HCT116 (cell line): ENCODE data around the gene PAK1.

ENCODE experiments used
- CBX3 ChIP-seq: IDR thresholded peaks from 2 replicates; pipeline ENCODE4 v1.6.1; 2012; ENCODE audit warnings: low read depth
- CTCF ChIP-seq, 3 experiments: fragments of 200-600 bp in 1 of 3; sonication (generic) in 1 of 3; IDR thresholded peaks in 2 of 3; conservative IDR thresholded peaks in 1 of 3; 2 replicates each; pipeline ENCODE4 v1.5.1; 2012 to 2017; ENCODE audit warnings: low read depth in 2 of 3, low read length in 2 of 3, antibody characterized with exemption in 1 of 3, borderline replicate concordance in 1 of 3, control low read depth in 1 of 3, mild to moderate bottlenecking in 1 of 3, mixed read lengths in 1 of 3, mixed run types in 1 of 3, moderate library complexity in 1 of 3; ENCODE audit not compliant: insufficient read depth in 1 of 3
- EZH2 ChIP-seq: fragments of 200-600 bp; sonication (generic); IDR thresholded peaks from 2 replicates; pipeline ENCODE4 v1.6.1; 2017; ENCODE audit warnings: antibody characterized with exemption, mixed run types
- EZH2phosphoT487 ChIP-seq: fragments of 200-600 bp; IDR thresholded peaks from 2 replicates; pipeline ENCODE4 v1.6.1; 2018; ENCODE audit warnings: antibody characterized with exemption, borderline replicate concordance
- POLR2A ChIP-seq: IDR thresholded peaks from 2 replicates; pipeline ENCODE4 v1.7.0; 2011; ENCODE audit warnings: borderline replicate concordance; ENCODE audit not compliant: insufficient read depth, insufficient read length; ENCODE audit errors: extremely low read depth
- POLR2AphosphoS5 ChIP-seq: IDR thresholded peaks from 2 replicates; pipeline ENCODE4 v1.6.1; 2011; ENCODE audit warnings: mild to moderate bottlenecking, low read depth, low read length, moderate library complexity
- REST ChIP-seq: IDR thresholded peaks from 2 replicates; pipeline ENCODE4 v1.6.1; 2012; ENCODE audit warnings: low read depth
- SP1 ChIP-seq: IDR thresholded peaks from 2 replicates; pipeline ENCODE4 v1.6.1; 2012; ENCODE audit warnings: low read depth
- SRF ChIP-seq: IDR thresholded peaks from 2 replicates; pipeline ENCODE4 v1.6.1; 2012; ENCODE audit warnings: low read depth
- YY1 ChIP-seq: IDR thresholded peaks from 2 replicates; pipeline ENCODE4 v1.6.1; 2011; ENCODE audit warnings: low read length, low read depth, moderate library complexity, mild to moderate bottlenecking; ENCODE audit not compliant: insufficient replicate concordance; ENCODE audit errors: extremely low read depth
- TF ChIP-seq, protein P1 (sequence below): IDR thresholded peaks from 2 replicates; pipeline ENCODE4 v1.6.1; 2012

- TF ChIP-seq REST (no peak), CTCF (IDR thresholded peaks at IDR 0.05 in 2 of 3, conservative IDR thresholded peaks at IDR 0.05 in 1 of 3; ENCODE audit: borderline replicate concordance in 1 of 3, insufficient read depth in 1 of 3, low read depth in 2 of 3, low read length in 2 of 3) (no peak), POLR2A (no peak), EZH2phosphoT487 (no peak), YY1 (no peak), SRF (no peak), POLR2AphosphoS5 (no peak), SP1 (no peak), EZH2 (no peak), CBX3 (no peak)
- TF ChIP-seq, protein P1, sequence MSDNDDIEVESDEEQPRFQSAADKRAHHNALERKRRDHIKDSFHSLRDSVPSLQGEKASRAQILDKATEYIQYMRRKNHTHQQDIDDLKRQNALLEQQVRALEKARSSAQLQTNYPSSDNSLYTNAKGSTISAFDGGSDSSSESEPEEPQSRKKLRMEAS, result no peak
These were observed 41.6 kb upstream of the PAK1 start for GRCh38 chr11:77515483-77515882.
